ENCODE measurements around the gene CACNA2D3.

The CACNA2D3 gene

GRCh38 chr3:54171951-54172350 lies 49.6 kb downstream of the CACNA2D3 start:
- Histone ChIP-seq H3K36me3 (ENCODE audit: insufficient read depth, low read length) (no peaks in the 10 kb centered on the region), H3K27ac (ENCODE audit: low read depth, low read length) (no peak overlapping the region), H3K27me3 (ENCODE audit: insufficient read depth, low read length) (no peaks in the 10 kb centered on the region), H2AFZ (ENCODE audit: low read length, unreplicated experiment) (no peak overlapping the region), H3K4me1 (ENCODE audit: control insufficient read depth, insufficient read depth, low read length, unreplicated experiment) (no peaks in the 10 kb centered on the region), H3K79me2 (ENCODE audit: control insufficient read depth, insufficient read depth, low read length, unreplicated experiment) (no peaks in the 10 kb centered on the region), H3K4me3 (ENCODE audit: low read depth, low read length) (no peak overlapping the region)

- Histone ChIP-seq H3K27me3 (ENCODE audit: insufficient read depth, low read length) (no peaks in the 10 kb centered on the region), H3K27ac (ENCODE audit: low read depth, low read length) (no peak overlapping the region), H3K79me2 (ENCODE audit: control insufficient read depth, insufficient read depth, low read length, unreplicated experiment) (no peaks in the 10 kb centered on the region), H3K36me3 (ENCODE audit: insufficient read depth, low read length) (no peaks in the 10 kb centered on the region), H3K4me3 (ENCODE audit: low read depth, low read length) (no peak overlapping the region), H2AFZ (ENCODE audit: low read length, unreplicated experiment) (no peak overlapping the region), H3K4me1 (ENCODE audit: control insufficient read depth, insufficient read depth, low read length, unreplicated experiment) (no peaks in the 10 kb centered on the region)
Measured at GRCh38 chr3:54173371-54173770, 51.0 kb downstream of the CACNA2D3 start.

GRCh38 chr3:54176106-54176505 lies 53.8 kb downstream of the CACNA2D3 start:
- Histone ChIP-seq H3K27ac (ENCODE audit: low read depth, low read length) (no peak overlapping the region), H2AFZ (ENCODE audit: low read length, unreplicated experiment) (no peak overlapping the region), H3K27me3 (ENCODE audit: insufficient read depth, low read length) (no peaks in the 10 kb centered on the region), H3K4me1 (ENCODE audit: control insufficient read depth, insufficient read depth, low read length, unreplicated experiment) (no peaks in the 10 kb centered on the region), H3K79me2 (ENCODE audit: control insufficient read depth, insufficient read depth, low read length, unreplicated experiment) (no peaks in the 10 kb centered on the region), H3K36me3 (ENCODE audit: insufficient read depth, low read length) (no peaks in the 10 kb centered on the region), H3K4me3 (ENCODE audit: low read depth, low read length) (no peak overlapping the region)

- H3K27ac ChIP-seq (ENCODE audit: low read depth, low read length): no peak overlapping the region
- H3K4me3 ChIP-seq (ENCODE audit: low read depth, low read length): no peak overlapping the region
- no peaks in the 10 kb centered on the region for H3K79me2 ChIP-seq (ENCODE audit: control insufficient read depth, insufficient read depth, low read length, unreplicated experiment)
- H3K36me3 ChIP-seq (ENCODE audit: insufficient read depth, low read length): no peaks in the 10 kb centered on the region
- H3K4me1 ChIP-seq (ENCODE audit: control insufficient read depth, insufficient read depth, low read length, unreplicated experiment): no peaks in the 10 kb centered on the region
- no peaks in the 10 kb centered on the region for H3K27me3 ChIP-seq (ENCODE audit: insufficient read depth, low read length)
- no peak overlapping the region for H2AFZ ChIP-seq (ENCODE audit: low read length, unreplicated experiment)
Measured at GRCh38 chr3:54177816-54178215, 55.5 kb downstream of the CACNA2D3 start.

- Histone ChIP-seq H3K79me2 (ENCODE audit: control insufficient read depth, insufficient read depth, low read length, unreplicated experiment) (no peaks in the 10 kb centered on the region), H3K27ac (ENCODE audit: low read depth, low read length) (no peak overlapping the region), H2AFZ (ENCODE audit: low read length, unreplicated experiment) (no peak overlapping the region), H3K4me3 (ENCODE audit: low read depth, low read length) (no peak overlapping the region), H3K27me3 (ENCODE audit: insufficient read depth, low read length) (no peaks in the 10 kb centered on the region), H3K36me3 (ENCODE audit: insufficient read depth, low read length) (no peaks in the 10 kb centered on the region), H3K4me1 (ENCODE audit: control insufficient read depth, insufficient read depth, low read length, unreplicated experiment) (no peaks in the 10 kb centered on the region)
Measured at GRCh38 chr3:54178376-54178775, 56.0 kb downstream of the CACNA2D3 start.

GRCh38 chr3:54180921-54181320 lies 58.6 kb downstream of the CACNA2D3 start:
- H2AFZ ChIP-seq (ENCODE audit: low read length, unreplicated experiment): no peak overlapping the region
- no peak overlapping the region for H3K4me3 ChIP-seq (ENCODE audit: low read depth, low read length)
- H3K79me2 ChIP-seq (ENCODE audit: control insufficient read depth, insufficient read depth, low read length, unreplicated experiment): no peaks in the 10 kb centered on the region

DNA sequence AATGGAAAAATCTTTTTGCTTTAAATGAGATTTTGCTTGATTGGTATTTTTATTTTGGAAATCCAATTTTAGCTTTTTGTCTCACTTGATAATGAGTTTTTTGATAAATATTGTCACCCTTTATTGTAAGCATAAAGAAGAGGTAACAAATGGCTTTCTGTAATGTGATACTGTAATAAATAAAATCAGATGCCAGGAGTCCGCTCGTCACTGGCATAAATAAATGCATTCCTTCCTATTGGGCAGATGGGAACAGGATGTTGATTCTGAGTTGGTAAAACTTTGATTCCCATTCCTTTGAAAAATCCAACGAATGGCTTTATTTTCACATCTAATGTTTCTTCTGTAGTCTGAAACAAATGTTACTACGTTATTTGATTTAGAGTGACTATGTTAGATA lies 59.9 kb downstream of the CACNA2D3 start:
- H3K36me3 ChIP-seq (ENCODE audit: insufficient read depth, low read length): no peaks in the 10 kb centered on the region
- H3K4me3 ChIP-seq (ENCODE audit: low read depth, low read length): no peak overlapping the region
- no peak overlapping the region for H2AFZ ChIP-seq (ENCODE audit: low read length, unreplicated experiment)
- H3K79me2 ChIP-seq (ENCODE audit: control insufficient read depth, insufficient read depth, low read length, unreplicated experiment): no peaks in the 10 kb centered on the region
- no peaks in the 10 kb centered on the region for H3K4me1 ChIP-seq (ENCODE audit: control insufficient read depth, insufficient read depth, low read length, unreplicated experiment)
- H3K27me3 ChIP-seq (ENCODE audit: insufficient read depth, low read length): no peaks in the 10 kb centered on the region
- no peak overlapping the region for H3K27ac ChIP-seq (ENCODE audit: low read depth, low read length)

More at GRCh38 chr3:54180921-54181320, 58.6 kb downstream of the CACNA2D3 start:
- Histone ChIP-seq H3K36me3 (ENCODE audit: insufficient read depth, low read length) (no peaks in the 10 kb centered on the region), H3K4me1 (ENCODE audit: control insufficient read depth, insufficient read depth, low read length, unreplicated experiment) (no peaks in the 10 kb centered on the region), H3K27me3 (ENCODE audit: insufficient read depth, low read length) (no peaks in the 10 kb centered on the region), H3K27ac (ENCODE audit: low read depth, low read length) (no peak overlapping the region)

- Histone ChIP-seq H3K36me3 (ENCODE audit: insufficient read depth, low read length) (no peaks in the 10 kb centered on the region), H3K27ac (ENCODE audit: low read depth, low read length) (no peak overlapping the region), H3K79me2 (ENCODE audit: control insufficient read depth, insufficient read depth, low read length, unreplicated experiment) (no peaks in the 10 kb centered on the region), H3K27me3 (ENCODE audit: insufficient read depth, low read length) (no peaks in the 10 kb centered on the region), H3K4me3 (ENCODE audit: low read depth, low read length) (no peak overlapping the region), H2AFZ (ENCODE audit: low read length, unreplicated experiment) (no peak overlapping the region), H3K4me1 (ENCODE audit: control insufficient read depth, insufficient read depth, low read length, unreplicated experiment) (no peaks in the 10 kb centered on the region)
Measured at GRCh38 chr3:54185740-54186139, 63.4 kb downstream of the CACNA2D3 start.

DNA sequence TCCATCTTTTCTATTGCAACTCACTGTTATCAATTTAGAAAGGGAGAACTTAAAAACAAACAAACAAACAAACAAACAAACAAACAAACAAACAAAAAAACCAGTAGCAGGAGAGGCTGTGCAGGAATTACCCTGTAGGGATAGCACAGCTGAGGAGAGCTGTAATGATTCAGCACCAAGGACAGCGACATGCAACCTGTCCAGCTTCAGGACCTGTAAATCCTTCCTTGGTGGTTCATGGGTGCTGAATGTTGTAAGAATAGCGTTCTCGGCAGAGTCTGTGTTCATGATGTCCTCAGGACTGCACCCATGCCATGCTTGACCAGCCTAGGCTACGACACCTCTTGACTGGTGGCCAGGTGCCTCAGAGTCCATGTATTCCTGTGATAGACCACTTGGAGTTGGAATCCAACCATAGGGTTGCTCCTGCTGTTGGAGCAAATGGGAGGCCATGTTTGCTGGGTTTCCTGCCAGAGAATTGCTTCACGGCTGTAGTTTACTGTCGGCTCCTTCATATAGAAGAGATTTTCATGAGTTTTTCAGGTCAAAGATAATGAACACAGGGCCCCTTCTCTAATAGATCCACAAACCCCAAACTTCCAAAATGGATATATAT lies 65.9 kb downstream of the CACNA2D3 start:
- Histone ChIP-seq H3K79me2 (ENCODE audit: control insufficient read depth, insufficient read depth, low read length, unreplicated experiment) (no peaks in the 10 kb centered on the region), H3K4me1 (ENCODE audit: control insufficient read depth, insufficient read depth, low read length, unreplicated experiment) (no peaks in the 10 kb centered on the region), H3K27ac (ENCODE audit: low read depth, low read length) (no peak overlapping the region), H3K36me3 (ENCODE audit: insufficient read depth, low read length) (no peaks in the 10 kb centered on the region), H3K4me3 (ENCODE audit: low read depth, low read length) (no peak overlapping the region), H3K27me3 (ENCODE audit: insufficient read depth, low read length) (no peaks in the 10 kb centered on the region), H2AFZ (ENCODE audit: low read length, unreplicated experiment) (no peak overlapping the region)

DNA sequence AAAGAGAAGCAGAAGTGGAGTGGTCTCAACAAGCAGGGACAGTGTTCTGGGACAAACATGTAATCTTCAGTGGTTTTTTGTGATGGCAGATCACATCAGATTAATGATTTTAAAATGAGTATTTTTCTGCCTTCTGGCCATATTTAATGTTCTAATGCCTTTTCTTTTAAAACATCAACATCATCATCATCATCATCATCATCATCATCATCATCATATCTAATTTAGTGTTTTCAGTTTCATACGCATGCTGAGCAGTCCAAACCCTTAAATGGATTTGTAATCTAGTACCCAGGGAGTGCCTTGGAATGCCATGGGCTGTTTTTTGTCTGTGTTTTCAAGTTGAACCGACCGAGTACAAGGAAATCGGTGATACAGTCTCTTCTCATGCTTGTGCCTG lies 68.9 kb downstream of the CACNA2D3 start:
- Histone ChIP-seq H3K4me3 (ENCODE audit: low read depth, low read length) (no peak overlapping the region), H2AFZ (ENCODE audit: low read length, unreplicated experiment) (no peak overlapping the region), H3K4me1 (ENCODE audit: control insufficient read depth, insufficient read depth, low read length, unreplicated experiment) (no peaks in the 10 kb centered on the region), H3K36me3 (ENCODE audit: insufficient read depth, low read length) (no peaks in the 10 kb centered on the region), H3K27ac (ENCODE audit: low read depth, low read length) (no peak overlapping the region), H3K27me3 (ENCODE audit: insufficient read depth, low read length) (no peaks in the 10 kb centered on the region), H3K79me2 (ENCODE audit: control insufficient read depth, insufficient read depth, low read length, unreplicated experiment) (no peaks in the 10 kb centered on the region)

GRCh38 chr3:54192026-54192425 lies 69.7 kb downstream of the CACNA2D3 start:
- H3K36me3 ChIP-seq (ENCODE audit: insufficient read depth, low read length): no peaks in the 10 kb centered on the region
- H3K4me3 ChIP-seq (ENCODE audit: low read depth, low read length): no peak overlapping the region
- no peaks in the 10 kb centered on the region for H3K4me1 ChIP-seq (ENCODE audit: control insufficient read depth, insufficient read depth, low read length, unreplicated experiment)
- H2AFZ ChIP-seq (ENCODE audit: low read length, unreplicated experiment): no peak overlapping the region
- H3K27ac ChIP-seq (ENCODE audit: low read depth, low read length): no peak overlapping the region
- H3K79me2 ChIP-seq (ENCODE audit: control insufficient read depth, insufficient read depth, low read length, unreplicated experiment): no peaks in the 10 kb centered on the region
- H3K27me3 ChIP-seq (ENCODE audit: insufficient read depth, low read length): no peaks in the 10 kb centered on the region

All from ACC112 (cell line).